Limb (tissue), 2 donors: ENCODE data around the gene ADCYAP1R1.

Source experiments
- DNase-seq, 2 donors: peaks; one replicate each; pipeline ENCODE4 v3.0.0-alpha.2; 2016; ENCODE audit errors: extremely low spot score in 2 of 2

Gene ADCYAP1R1

GRCh38 chr7:31067491-31067890, 15.4 kb downstream of the ADCYAP1R1 start:
- no peak for DNase-seq

GRCh38 chr7:31068006-31068675, 16.0 kb downstream of the ADCYAP1R1 start:
- no peak for DNase-seq

- no peak for DNase-seq
Observed at GRCh38 chr7:31069860-31070555, 17.9 kb downstream of the ADCYAP1R1 start.

GRCh38 chr7:31070991-31071644, 19.0 kb downstream of the ADCYAP1R1 start:
- DNase-seq: no peak

- peak in 1 of 2 donors; percentile 33 for DNase-seq
Observed at GRCh38 chr7:31071645-31072029, 19.5 kb downstream of the ADCYAP1R1 start.

- no peak for DNase-seq
Observed at GRCh38 chr7:31073326-31074119, 21.4 kb downstream of the ADCYAP1R1 start.

- DNase-seq: no peak
Observed at GRCh38 chr7:31074120-31074383, 21.9 kb downstream of the ADCYAP1R1 start.

GRCh38 chr7:31074403-31075085, 22.4 kb downstream of the ADCYAP1R1 start:
- DNase-seq: no peak

GRCh38 chr7:31075086-31075405, 22.9 kb downstream of the ADCYAP1R1 start:
- no peak for DNase-seq

- no peak for DNase-seq
Observed at GRCh38 chr7:31076051-31076450, 23.9 kb downstream of the ADCYAP1R1 start.

- no peak for DNase-seq
Observed at GRCh38 chr7:31076641-31077310, 24.7 kb downstream of the ADCYAP1R1 start.

- no peak for DNase-seq
Observed at GRCh38 chr7:31077484-31078362, 25.6 kb downstream of the ADCYAP1R1 start.

- no peak for DNase-seq
Observed at GRCh38 chr7:31078363-31078990, 26.4 kb downstream of the ADCYAP1R1 start.

GRCh38 chr7:31079126-31079823, 27.2 kb downstream of the ADCYAP1R1 start:
- no peak for DNase-seq

- no peak for DNase-seq
Observed at GRCh38 chr7:31079824-31080511, 27.9 kb downstream of the ADCYAP1R1 start.

GRCh38 chr7:31080763-31081162, 28.7 kb downstream of the ADCYAP1R1 start:
- no peak for DNase-seq

- no peak for DNase-seq
Observed at GRCh38 chr7:31082017-31082416, 29.9 kb downstream of the ADCYAP1R1 start.

GRCh38 chr7:31082447-31082846, 30.3 kb downstream of the ADCYAP1R1 start:
- DNase-seq: peak in 1 of 2 donors; percentile 43
